Measurements from ENCODE around the gene THOC6. TPM values are rescaled to one million over a fixed set of nuclear protein-coding genes. Genes with fewer than 3 reads are reported as not detected.

The THOC6 gene
- total RNA-seq, 1 donor: 23.5 TPM

- H3K27ac ChIP-seq (ENCODE audit: low read depth, low read length): no peak overlapping the region
- H3K36me3 ChIP-seq (ENCODE audit: insufficient read depth, low read length): no peaks in the 10 kb centered on the region
- H4K20me1 ChIP-seq (ENCODE audit: insufficient read depth, low read length): no peaks in the 10 kb centered on the region
- H3K27me3 ChIP-seq (ENCODE audit: insufficient read depth, low read length): no peaks in the 10 kb centered on the region
- H3K9me3 ChIP-seq (ENCODE audit: low read depth, low read length): no peaks in the 10 kb centered on the region
- peaks cover 8% of the 10 kb centered on the region for H3K79me2 ChIP-seq (ENCODE audit: insufficient read depth, low read length)
- H3K4me2 ChIP-seq (ENCODE audit: insufficient read depth, low read length): peak overlapping the region; percentile 77
- TF ChIP-seq CTCF (IDR thresholded peaks at IDR 0.05; ENCODE audit: extremely low read depth, low read depth, low read length): peak; percentile 66
- DNase-seq (ENCODE audit: insufficient read length, low spot score, missing footprints): peak; percentile 100
- peak overlapping the region; percentile 54 for H3K4me3 ChIP-seq (ENCODE audit: insufficient read depth, low read length)
- H3K4me1 ChIP-seq (ENCODE audit: insufficient read depth, low read length): peaks cover 11% of the 10 kb centered on the region
- H2AFZ ChIP-seq (ENCODE audit: low read length): peak overlapping the region; percentile 81
These were observed 40.1 kb upstream of the THOC6 start for GRCh38 chr16:2983706-2984136.

GRCh38 chr16:2985462-2985861, 38.4 kb upstream of the THOC6 start:
- Histone ChIP-seq H4K20me1 (ENCODE audit: insufficient read depth, low read length) (no peaks in the 10 kb centered on the region), H3K4me1 (ENCODE audit: insufficient read depth, low read length) (peaks cover 4% of the 10 kb centered on the region), H3K4me3 (ENCODE audit: insufficient read depth, low read length) (no peak overlapping the region), H3K9me3 (ENCODE audit: low read depth, low read length) (no peaks in the 10 kb centered on the region), H3K27ac (ENCODE audit: low read depth, low read length) (no peak overlapping the region), H3K79me2 (ENCODE audit: insufficient read depth, low read length) (no peaks in the 10 kb centered on the region), H3K27me3 (ENCODE audit: insufficient read depth, low read length) (peaks cover 8% of the 10 kb centered on the region), H3K4me2 (ENCODE audit: insufficient read depth, low read length) (no peak overlapping the region), H2AFZ (ENCODE audit: low read length) (no peak overlapping the region), H3K36me3 (ENCODE audit: insufficient read depth, low read length) (no peaks in the 10 kb centered on the region)
- no peak for DNase-seq (ENCODE audit: insufficient read length, low spot score, missing footprints)
- TF ChIP-seq CTCF (IDR thresholded peaks at IDR 0.05; ENCODE audit: extremely low read depth, low read depth, low read length): no peak

- H3K36me3 ChIP-seq (ENCODE audit: insufficient read depth, low read length): no peaks in the 10 kb centered on the region
- no peak for DNase-seq (ENCODE audit: insufficient read length, low spot score, missing footprints)
- H3K79me2 ChIP-seq (ENCODE audit: insufficient read depth, low read length): no peaks in the 10 kb centered on the region
- H3K4me1 ChIP-seq (ENCODE audit: insufficient read depth, low read length): peaks cover 1% of the 10 kb centered on the region
- TF ChIP-seq CTCF (IDR thresholded peaks at IDR 0.05; ENCODE audit: extremely low read depth, low read depth, low read length): no peak
- no peaks in the 10 kb centered on the region for H3K9me3 ChIP-seq (ENCODE audit: low read depth, low read length)
- no peak overlapping the region for H3K4me3 ChIP-seq (ENCODE audit: insufficient read depth, low read length)
- peaks cover 8% of the 10 kb centered on the region for H3K27me3 ChIP-seq (ENCODE audit: insufficient read depth, low read length)
- no peak overlapping the region for H2AFZ ChIP-seq (ENCODE audit: low read length)
- H3K27ac ChIP-seq (ENCODE audit: low read depth, low read length): no peak overlapping the region
- H4K20me1 ChIP-seq (ENCODE audit: insufficient read depth, low read length): no peaks in the 10 kb centered on the region
- no peak overlapping the region for H3K4me2 ChIP-seq (ENCODE audit: insufficient read depth, low read length)
These were observed 37.9 kb upstream of the THOC6 start for GRCh38 chr16:2985893-2986355.

- no peak for TF ChIP-seq CTCF (IDR thresholded peaks at IDR 0.05; ENCODE audit: extremely low read depth, low read depth, low read length)
These were observed 37.1 kb upstream of the THOC6 start for GRCh38 chr16:2986623-2987188.

More at GRCh38 chr16:2986623-2987188, 37.1 kb upstream of the THOC6 start:
- no peak for DNase-seq (ENCODE audit: insufficient read length, low spot score, missing footprints)
- no peaks in the 10 kb centered on the region for H3K79me2 ChIP-seq (ENCODE audit: insufficient read depth, low read length)
- peaks cover 8% of the 10 kb centered on the region for H3K27me3 ChIP-seq (ENCODE audit: insufficient read depth, low read length)
- H3K4me3 ChIP-seq (ENCODE audit: insufficient read depth, low read length): no peak overlapping the region
- no peaks in the 10 kb centered on the region for H4K20me1 ChIP-seq (ENCODE audit: insufficient read depth, low read length)
- H3K4me1 ChIP-seq (ENCODE audit: insufficient read depth, low read length): no peaks in the 10 kb centered on the region
- H3K9me3 ChIP-seq (ENCODE audit: low read depth, low read length): no peaks in the 10 kb centered on the region
- H3K36me3 ChIP-seq (ENCODE audit: insufficient read depth, low read length): no peaks in the 10 kb centered on the region
- no peak overlapping the region for H3K4me2 ChIP-seq (ENCODE audit: insufficient read depth, low read length)
- no peak overlapping the region for H3K27ac ChIP-seq (ENCODE audit: low read depth, low read length)
- no peak overlapping the region for H2AFZ ChIP-seq (ENCODE audit: low read length)
